ENCODE data around the gene SMIM22.
"Not testable (repeated sequence)": the region's sequence is repeated elsewhere in the genome, so short reads cannot be mapped to it uniquely, and the experiment has no call there.

Gene SMIM22

GRCh38 chr16:4778050-4778392 lies 17.1 kb upstream of the SMIM22 start:
- Histone ChIP-seq H3K79me2 (ENCODE audit: insufficient read depth, low read depth) (no peaks in the 10 kb centered on the region), H3K27ac (no peak overlapping the region), H3K4me3 (IDR thresholded peaks at IDR 0.05; ENCODE audit: insufficient read depth, low read depth, low read length) (no peak overlapping the region), H3K27me3 (ENCODE audit: insufficient read depth, low read depth) (no peaks in the 10 kb centered on the region), H4K20me1 (ENCODE audit: insufficient read depth) (no peaks in the 10 kb centered on the region), H3K4me1 (ENCODE audit: low read depth, poor library complexity, severe bottlenecking) (no peaks in the 10 kb centered on the region), H3K9ac (no peak overlapping the region), H3K4me2 (no peak overlapping the region), H2AFZ (ENCODE audit: low read depth) (no peak overlapping the region), H3K36me3 (ENCODE audit: insufficient read depth) (no peaks in the 10 kb centered on the region)
- TF ChIP-seq CTCF (conservative IDR thresholded peaks at IDR 0.05; ENCODE audit: low read depth, low read length): no peak

- Histone ChIP-seq H4K20me1 (ENCODE audit: insufficient read depth) (no peaks in the 10 kb centered on the region), H3K4me2 (no peak overlapping the region), H3K79me2 (ENCODE audit: insufficient read depth, low read depth) (no peaks in the 10 kb centered on the region), H3K9ac (no peak overlapping the region), H3K4me3 (IDR thresholded peaks at IDR 0.05; ENCODE audit: insufficient read depth, low read depth, low read length) (no peak overlapping the region), H3K36me3 (ENCODE audit: insufficient read depth) (no peaks in the 10 kb centered on the region), H3K27me3 (ENCODE audit: insufficient read depth, low read depth) (no peaks in the 10 kb centered on the region), H3K27ac (no peak overlapping the region), H3K4me1 (ENCODE audit: low read depth, poor library complexity, severe bottlenecking) (no peaks in the 10 kb centered on the region), H2AFZ (ENCODE audit: low read depth) (no peak overlapping the region)
- no peak for TF ChIP-seq CTCF (conservative IDR thresholded peaks at IDR 0.05; ENCODE audit: low read depth, low read length)
Observed at GRCh38 chr16:4780235-4780634, 14.9 kb upstream of the SMIM22 start.

GRCh38 chr16:4783251-4783950 lies 11.8 kb upstream of the SMIM22 start:
- H3K27ac ChIP-seq: no peak overlapping the region
- H2AFZ ChIP-seq (ENCODE audit: low read depth): no peak overlapping the region
- no peaks in the 10 kb centered on the region for H3K4me1 ChIP-seq (ENCODE audit: low read depth, poor library complexity, severe bottlenecking)
- H4K20me1 ChIP-seq (ENCODE audit: insufficient read depth): no peaks in the 10 kb centered on the region
- no peak overlapping the region for H3K4me3 ChIP-seq (IDR thresholded peaks at IDR 0.05; ENCODE audit: insufficient read depth, low read depth, low read length)
- H3K79me2 ChIP-seq (ENCODE audit: insufficient read depth, low read depth): no peaks in the 10 kb centered on the region
- no peaks in the 10 kb centered on the region for H3K27me3 ChIP-seq (ENCODE audit: insufficient read depth, low read depth)
- H3K4me2 ChIP-seq: no peak overlapping the region
- H3K36me3 ChIP-seq (ENCODE audit: insufficient read depth): no peaks in the 10 kb centered on the region
- TF ChIP-seq CTCF (conservative IDR thresholded peaks at IDR 0.05; ENCODE audit: low read depth, low read length): no peak
- H3K9ac ChIP-seq: no peak overlapping the region

- no peak overlapping the region for H2AFZ ChIP-seq (ENCODE audit: low read depth)
- H3K27ac ChIP-seq: no peak overlapping the region
- H3K4me2 ChIP-seq: no peak overlapping the region
- H3K79me2 ChIP-seq (ENCODE audit: insufficient read depth, low read depth): no peaks in the 10 kb centered on the region
- H3K4me1 ChIP-seq (ENCODE audit: low read depth, poor library complexity, severe bottlenecking): no peaks in the 10 kb centered on the region
- no peaks in the 10 kb centered on the region for H3K36me3 ChIP-seq (ENCODE audit: insufficient read depth)
- H3K4me3 ChIP-seq (IDR thresholded peaks at IDR 0.05; ENCODE audit: insufficient read depth, low read depth, low read length): no peak overlapping the region
- no peaks in the 10 kb centered on the region for H3K27me3 ChIP-seq (ENCODE audit: insufficient read depth, low read depth)
- no peaks in the 10 kb centered on the region for H4K20me1 ChIP-seq (ENCODE audit: insufficient read depth)
- TF ChIP-seq CTCF (conservative IDR thresholded peaks at IDR 0.05; ENCODE audit: low read depth, low read length): no peak
- H3K9ac ChIP-seq: no peak overlapping the region
Observed at GRCh38 chr16:4783951-4784336, 11.2 kb upstream of the SMIM22 start.

- H2AFZ ChIP-seq (ENCODE audit: low read depth); H3K9ac ChIP-seq; H3K36me3 ChIP-seq (ENCODE audit: insufficient read depth); H3K79me2 ChIP-seq (ENCODE audit: insufficient read depth, low read depth); H3K4me3 ChIP-seq (IDR thresholded peaks at IDR 0.05; ENCODE audit: insufficient read depth, low read depth, low read length); H3K4me2 ChIP-seq; H3K4me1 ChIP-seq (ENCODE audit: low read depth, poor library complexity, severe bottlenecking); H3K27me3 ChIP-seq (ENCODE audit: insufficient read depth, low read depth); H4K20me1 ChIP-seq (ENCODE audit: insufficient read depth); H3K27ac ChIP-seq: not testable (repeated sequence)
Observed at GRCh38 chr16:4784444-4784987, 10.7 kb upstream of the SMIM22 start.
